Hypothalamus (tissue), 51 donors: Measurements from ENCODE around the gene ATF4.
"Not testable (repeated sequence)": the region's sequence is repeated elsewhere in the genome, so short reads cannot be mapped to it uniquely, and the experiment has no call there.

Experiments
- DNase-seq, 51 donors: peaks; one replicate each; lab custom pipeline; 2025; lab: John Stamatoyannopoulos, UW

Gene ATF4

DNA sequence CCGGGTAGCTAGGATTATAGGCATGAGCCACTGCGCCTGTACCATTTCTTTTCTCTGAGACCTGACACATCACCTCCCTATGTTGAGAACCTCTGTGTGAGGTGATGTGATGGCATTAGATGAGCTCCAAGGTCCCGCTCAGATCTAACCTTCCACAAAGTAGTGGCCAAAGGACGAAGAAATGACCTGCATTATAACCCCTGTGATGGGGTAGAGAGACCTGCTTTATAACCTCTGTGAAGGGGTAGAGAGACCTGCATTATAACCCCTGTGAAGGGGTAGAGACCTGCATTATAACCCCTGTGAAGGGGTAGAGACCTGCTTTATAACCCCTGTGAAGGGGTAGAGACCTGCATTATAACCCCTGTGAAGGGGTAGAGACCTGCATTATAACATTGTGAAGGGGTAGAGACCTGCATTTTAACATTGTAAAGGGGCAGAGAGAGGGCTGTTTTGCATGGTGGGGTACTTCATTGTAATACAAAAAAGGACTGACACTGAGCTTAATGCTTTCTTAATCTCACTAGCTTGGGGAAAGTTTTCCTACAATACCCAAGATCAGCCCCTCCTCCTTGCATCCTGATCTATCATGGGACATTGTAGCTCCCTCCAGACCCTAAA lies 9.7 kb upstream of the ATF4 start:
- DNase-seq: no peak

DNA sequence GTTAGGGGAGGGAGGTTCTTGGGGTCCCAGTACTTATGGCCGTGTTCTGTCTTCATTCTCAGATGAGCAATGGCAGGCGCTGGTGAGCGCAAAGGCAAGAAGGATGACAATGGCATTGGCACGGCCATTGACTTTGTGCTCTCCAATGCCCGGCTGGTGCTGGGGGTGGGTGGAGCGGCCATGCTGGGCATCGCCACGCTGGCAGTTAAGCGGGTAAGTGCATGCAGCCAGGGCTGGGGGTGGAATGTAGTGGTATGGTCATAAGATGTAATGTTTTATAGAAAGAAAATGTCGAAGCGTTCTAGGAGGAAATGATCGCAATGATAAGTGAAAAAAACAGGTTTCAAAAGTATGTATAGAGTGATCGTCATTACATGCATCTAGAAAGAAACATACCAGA lies 9.1 kb upstream of the ATF4 start:
- DNase-seq: no peak

- DNase-seq: no peak
These were observed 8.3 kb upstream of the ATF4 start for GRCh38 chr22:39512026-39512425.

DNA sequence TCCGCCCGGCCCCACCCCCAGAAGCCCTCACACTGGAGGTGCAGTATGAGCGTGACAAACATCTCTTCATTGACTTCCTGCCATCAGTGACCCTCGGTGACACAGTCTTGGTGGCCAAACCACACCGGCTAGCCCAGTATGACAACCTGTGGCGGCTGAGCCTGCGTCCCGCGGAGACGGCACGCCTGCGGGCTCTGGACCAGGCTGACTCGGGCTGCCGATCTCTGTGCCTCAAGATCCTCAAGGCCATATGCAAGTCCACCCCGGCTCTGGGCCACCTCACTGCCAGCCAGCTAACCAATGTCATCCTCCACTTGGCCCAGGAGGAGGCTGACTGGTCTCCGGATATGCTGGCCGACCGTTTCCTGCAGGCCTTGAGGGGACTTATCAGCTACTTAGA lies 6.6 kb upstream of the ATF4 start:
- no peak for DNase-seq

- DNase-seq: peak in 27 of 51 donors; percentile 14 to 69 (median 40)
These were observed 5.9 kb upstream of the ATF4 start for GRCh38 chr22:39514373-39514973.

DNA sequence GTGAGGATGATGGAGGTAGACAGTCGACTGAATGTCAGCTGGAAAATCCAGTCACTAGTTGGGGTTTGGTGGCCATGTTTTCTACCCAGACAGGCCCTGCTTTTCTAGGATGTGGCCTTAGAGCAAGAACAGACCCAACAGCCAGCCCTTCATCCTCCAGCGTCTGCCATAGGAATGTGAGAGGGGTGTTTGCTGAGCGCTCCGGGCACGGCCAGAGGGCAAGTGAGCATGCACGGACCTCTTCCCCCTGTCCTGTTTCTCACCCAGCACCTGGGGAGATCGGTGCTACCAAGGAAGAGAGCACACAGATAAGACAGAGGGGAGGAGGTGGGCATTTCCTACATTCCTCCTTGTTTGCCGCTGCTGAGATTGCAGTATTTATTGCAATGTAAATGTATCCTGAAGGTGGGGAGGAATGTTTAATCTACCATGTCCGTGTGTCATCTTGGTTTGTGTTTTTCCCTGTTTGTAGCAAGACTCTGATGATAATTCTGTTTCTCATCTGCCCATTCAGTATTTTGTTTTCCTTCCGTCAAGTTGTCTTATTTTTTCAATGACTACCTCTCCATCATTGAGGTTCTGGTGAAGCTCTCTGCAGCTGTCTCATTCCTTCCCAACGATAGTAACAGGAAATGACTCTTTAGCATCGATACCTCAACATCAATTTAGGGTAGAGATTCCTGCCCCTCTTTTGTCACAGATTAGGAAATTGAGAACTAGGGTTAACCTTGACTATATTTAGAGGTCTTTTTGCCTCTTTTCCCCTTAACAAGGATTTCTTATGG lies 4.9 kb upstream of the ATF4 start:
- no peak for DNase-seq

DNA sequence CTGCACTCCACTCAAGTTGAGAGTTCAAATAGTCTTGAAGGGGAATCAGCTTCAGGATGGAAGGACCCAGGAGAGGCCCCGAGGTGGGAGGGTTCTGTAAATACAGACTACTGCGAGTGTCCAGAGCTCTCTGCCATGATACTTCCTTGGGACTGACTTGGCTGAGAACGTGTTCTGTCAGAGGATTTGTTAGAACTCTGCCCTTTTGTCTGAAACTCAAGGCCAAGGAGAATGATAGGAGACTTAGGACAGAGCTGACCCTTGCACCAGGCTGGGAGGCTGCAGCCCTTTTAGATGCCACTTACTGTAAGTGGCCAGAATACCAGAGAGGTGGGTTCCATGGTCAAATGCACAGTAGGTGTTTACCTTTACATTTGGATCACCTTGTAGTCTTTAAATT lies 2.9 kb upstream of the ATF4 start:
- DNase-seq: no peak

- no peak for DNase-seq
These were observed 2.1 kb upstream of the ATF4 start for GRCh38 chr22:39518144-39518786.

DNA sequence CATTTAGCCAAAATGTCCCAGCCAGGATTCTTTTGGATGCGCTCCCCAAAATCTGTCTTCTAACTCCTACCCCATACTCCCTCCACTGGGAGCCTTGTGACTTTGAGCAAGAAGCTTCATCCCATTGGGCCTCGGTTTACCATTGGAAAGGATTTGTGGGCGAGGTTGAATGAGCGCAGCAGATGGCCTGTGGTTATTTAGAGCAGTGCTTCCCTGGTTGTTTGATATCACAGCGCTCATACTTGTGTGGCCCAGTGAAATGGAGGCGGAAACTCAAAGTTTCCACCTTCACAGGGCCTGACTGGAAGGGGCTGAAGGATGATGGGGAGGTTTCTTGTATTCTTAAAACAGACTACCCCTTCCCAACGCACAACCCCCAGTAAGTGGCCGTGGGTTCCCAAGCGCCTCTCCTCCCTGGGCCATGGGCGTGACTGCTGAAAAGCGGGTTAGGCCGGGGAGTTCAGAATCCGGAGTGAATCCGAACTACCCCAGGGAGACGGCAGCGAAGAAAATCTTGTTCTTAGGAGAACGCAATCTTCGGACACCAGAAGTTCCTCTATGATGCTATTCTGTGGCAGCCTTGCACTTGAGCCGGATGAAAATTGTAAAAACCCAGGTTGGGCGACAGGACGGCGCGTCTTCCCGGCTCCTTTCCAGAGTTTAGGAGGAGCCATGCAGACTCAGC lies 1.2 kb upstream of the ATF4 start:
- peak in 1 of 51 donors; percentile 60 for DNase-seq

DNA sequence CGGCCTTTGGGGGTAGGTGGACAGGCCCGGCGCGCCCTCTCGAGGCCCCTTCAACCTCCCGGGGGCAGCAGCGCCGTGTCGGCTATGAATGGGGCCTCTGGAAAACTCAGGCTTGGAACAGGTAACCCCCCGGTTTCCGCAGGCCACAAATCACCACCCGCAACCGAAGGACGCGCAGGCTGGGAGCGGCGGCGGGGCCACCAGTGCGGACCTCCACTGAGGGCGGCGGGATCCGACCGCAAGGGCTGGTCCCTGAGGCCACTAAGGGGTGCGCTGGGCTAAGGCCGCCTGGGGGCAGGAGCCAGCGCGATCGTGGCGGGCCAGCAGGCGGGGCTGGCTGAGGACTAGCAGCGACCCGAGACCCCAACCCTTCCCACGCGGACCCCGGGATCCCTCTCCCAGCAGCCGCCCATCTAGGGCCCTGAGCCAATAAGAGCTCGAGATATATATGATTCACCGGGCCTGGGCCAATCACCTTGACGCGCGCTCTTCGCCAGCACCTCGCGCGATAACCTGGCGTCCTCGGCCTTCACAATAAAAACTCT lies 609 bp upstream of the ATF4 start:
- DNase-seq: peak in 38 of 51 donors; percentile 55 to 95 (median 87)

GRCh38 chr22:39521106-39521885 lies 934 bp downstream of the ATF4 start:
- not testable (repeated sequence) for DNase-seq

DNA sequence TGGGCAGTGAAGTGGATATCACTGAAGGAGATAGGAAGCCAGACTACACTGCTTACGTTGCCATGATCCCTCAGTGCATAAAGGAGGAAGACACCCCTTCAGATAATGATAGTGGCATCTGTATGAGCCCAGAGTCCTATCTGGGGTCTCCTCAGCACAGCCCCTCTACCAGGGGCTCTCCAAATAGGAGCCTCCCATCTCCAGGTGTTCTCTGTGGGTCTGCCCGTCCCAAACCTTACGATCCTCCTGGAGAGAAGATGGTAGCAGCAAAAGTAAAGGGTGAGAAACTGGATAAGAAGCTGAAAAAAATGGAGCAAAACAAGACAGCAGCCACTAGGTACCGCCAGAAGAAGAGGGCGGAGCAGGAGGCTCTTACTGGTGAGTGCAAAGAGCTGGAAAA lies 1.7 kb downstream of the ATF4 start:
- DNase-seq: not testable (repeated sequence)

- peak in 2 of 51 donors; percentile 60 to 67 for DNase-seq
These were observed 2.4 kb downstream of the ATF4 start for GRCh38 chr22:39522567-39523300.

- no peak for DNase-seq
These were observed 3.9 kb downstream of the ATF4 start for GRCh38 chr22:39524089-39524752.

GRCh38 chr22:39524753-39525657 lies 4.6 kb downstream of the ATF4 start:
- no peak for DNase-seq

- DNase-seq: no peak
These were observed 5.3 kb downstream of the ATF4 start for GRCh38 chr22:39525658-39525975.

GRCh38 chr22:39526736-39527171 lies 6.4 kb downstream of the ATF4 start:
- no peak for DNase-seq
